DMS79 (cell line): ENCODE measurements around the gene ELOVL6.
"Not testable (repeated sequence)": the region's sequence is repeated elsewhere in the genome, so short reads cannot be mapped to it uniquely, and the experiment has no call there.

Experiments
- DNase-seq: peaks from one replicate; lab custom pipeline; 2025; lab: John Stamatoyannopoulos, UW

Gene ELOVL6

GRCh38 chr4:110198435-110199416, at the start of gene ELOVL6:
Gene ELOVL6, minus strand, starts transcription at chr4:110198615. Its CDS starts 280 bp downstream, at chr4:110198335.
- no peak for DNase-seq

- no peak for DNase-seq
Observed at GRCh38 chr4:110248100-110248499, 49.7 kb upstream of the ELOVL6 start.

- DNase-seq = no peak
Observed at GRCh38 chr4:110247591-110247990, 49.2 kb upstream of the ELOVL6 start.

GRCh38 chr4:110245577-110245976, 47.2 kb upstream of the ELOVL6 start:
- no peak for DNase-seq

GRCh38 chr4:110236324-110236723, 37.9 kb upstream of the ELOVL6 start:
- no peak for DNase-seq

- DNase-seq = not testable (repeated sequence)
Observed at GRCh38 chr4:110233581-110233980, 35.2 kb upstream of the ELOVL6 start.

GRCh38 chr4:110231869-110232268, 33.5 kb upstream of the ELOVL6 start:
- no peak for DNase-seq

GRCh38 chr4:110229266-110229665, 30.9 kb upstream of the ELOVL6 start:
- no peak for DNase-seq

- no peak for DNase-seq
Observed at GRCh38 chr4:110224812-110225211, 26.4 kb upstream of the ELOVL6 start.

- DNase-seq = no peak
Observed at GRCh38 chr4:110224142-110224541, 25.7 kb upstream of the ELOVL6 start.

- DNase-seq = not testable (repeated sequence)
Observed at GRCh38 chr4:110218935-110219334, 20.5 kb upstream of the ELOVL6 start.

GRCh38 chr4:110217181-110217580, 18.8 kb upstream of the ELOVL6 start:
- not testable (repeated sequence) for DNase-seq

GRCh38 chr4:110216129-110216528, 17.7 kb upstream of the ELOVL6 start:
- no peak for DNase-seq

GRCh38 chr4:110211770-110212061, 13.3 kb upstream of the ELOVL6 start:
- DNase-seq = no peak

- DNase-seq = no peak
Observed at GRCh38 chr4:110211007-110211769, 12.8 kb upstream of the ELOVL6 start.

GRCh38 chr4:110208419-110208818, 10.0 kb upstream of the ELOVL6 start:
- no peak for DNase-seq

GRCh38 chr4:110207233-110207632, 8.8 kb upstream of the ELOVL6 start:
- DNase-seq = no peak

GRCh38 chr4:110202024-110202423, 3.6 kb upstream of the ELOVL6 start:
- no peak for DNase-seq

- no peak for DNase-seq
Observed at GRCh38 chr4:110201502-110201901, 3.1 kb upstream of the ELOVL6 start.

GRCh38 chr4:110200689-110201088, 2.3 kb upstream of the ELOVL6 start:
- no peak for DNase-seq

- DNase-seq = no peak
Observed at GRCh38 chr4:110198049-110198434, 373 bp downstream of the ELOVL6 start.

GRCh38 chr4:110197529-110198042, 829 bp downstream of the ELOVL6 start:
- DNase-seq = no peak
